Stimulated activated CD4-positive, alpha-beta T cell treated with anti-CD3 and anti-CD28 coated beads, TNF-alpha, amount 100 ng/mL, for 4 hours (primary cell): ENCODE measurements around the gene TTC39C.
A peak's percentile ranks its signal among the peaks of the same experiment; 100 is the strongest.
"Not testable (repeated sequence)": the region's sequence is repeated elsewhere in the genome, so short reads cannot be mapped to it uniquely, and the experiment has no call there.

Experiments
- DNase-seq, 3 experiments: peaks; one replicate each; pipeline ENCODE4 v3.0.0-alpha.2; 2020; ENCODE audit warnings: low read depth in 3 of 3

The TTC39C gene

DNA sequence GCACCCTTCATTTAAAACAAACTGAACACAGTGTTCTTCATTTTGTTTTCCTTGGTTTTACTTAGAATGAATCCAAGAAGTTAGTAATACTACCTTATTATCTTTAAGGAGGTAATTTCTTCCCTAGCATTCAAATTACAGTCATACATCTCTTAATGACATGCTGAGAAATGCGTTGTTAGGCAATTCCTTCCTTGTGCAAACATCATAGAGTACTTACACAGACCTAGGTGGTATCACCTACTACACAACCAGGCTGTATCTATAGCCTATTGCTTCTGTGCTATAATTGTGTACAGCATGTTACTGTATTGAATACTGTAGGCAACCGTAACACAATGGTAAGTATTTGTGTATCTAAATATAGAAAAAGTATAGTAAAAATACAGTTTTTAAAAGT, 115.9 kb downstream of the TTC39C start:
- DNase-seq: no peak

- no peak for DNase-seq
Measured at GRCh38 chr18:24136967-24137373, 122.4 kb downstream of the TTC39C start.

DNA sequence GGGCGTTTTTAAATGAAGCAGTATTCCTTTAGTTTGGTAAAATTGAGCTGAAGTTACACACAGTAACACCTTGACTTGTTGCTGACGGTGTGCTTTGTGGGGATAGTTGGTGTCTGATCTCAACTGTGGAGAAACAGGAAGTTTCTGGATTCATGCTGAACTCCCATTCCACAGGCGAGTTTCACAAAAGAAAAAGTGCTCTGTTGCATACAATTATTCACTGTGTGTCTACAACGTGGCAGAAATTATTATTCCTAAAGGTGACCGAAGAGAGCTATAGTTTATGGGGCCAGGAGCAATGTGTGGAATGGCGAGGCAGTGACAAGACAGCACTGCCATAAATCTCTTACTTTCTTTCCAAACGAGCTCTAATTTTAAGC, 123.8 kb downstream of the TTC39C start:
- DNase-seq: no peak

- peak; percentile 50 to 60 (median 54) for DNase-seq
Measured at GRCh38 chr18:24138789-24139616, 124.4 kb downstream of the TTC39C start, which contains the start of gene CABYR. Gene CABYR (plus strand): TSS chr18:24139062. CDS start chr18:24143115, 4,053 bp downstream.

DNA sequence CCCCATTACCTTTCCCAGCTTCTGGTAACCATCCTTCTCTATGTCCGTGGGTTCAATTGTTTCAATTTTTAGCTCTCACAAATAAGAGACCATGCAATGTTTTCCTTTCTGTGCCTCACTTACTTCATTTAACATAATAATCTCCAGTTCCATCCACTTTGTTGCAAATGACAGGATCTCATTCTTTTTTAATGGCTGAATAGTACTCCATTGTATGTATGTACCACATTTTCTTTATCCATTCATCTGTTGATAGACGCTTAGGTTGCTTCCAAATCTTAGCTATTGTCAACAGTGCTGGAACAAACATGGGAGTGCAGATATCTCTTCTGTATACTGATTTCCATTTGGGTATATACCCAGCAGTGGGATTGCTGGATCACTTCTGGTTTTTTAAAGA, 126.1 kb downstream of the TTC39C start:
- no peak for DNase-seq

GRCh38 chr18:24142376-24142775, 127.8 kb downstream of the TTC39C start:
- DNase-seq: no peak

- DNase-seq: not testable (repeated sequence)
Measured at GRCh38 chr18:24149591-24149990, 135.0 kb downstream of the TTC39C start.

DNA sequence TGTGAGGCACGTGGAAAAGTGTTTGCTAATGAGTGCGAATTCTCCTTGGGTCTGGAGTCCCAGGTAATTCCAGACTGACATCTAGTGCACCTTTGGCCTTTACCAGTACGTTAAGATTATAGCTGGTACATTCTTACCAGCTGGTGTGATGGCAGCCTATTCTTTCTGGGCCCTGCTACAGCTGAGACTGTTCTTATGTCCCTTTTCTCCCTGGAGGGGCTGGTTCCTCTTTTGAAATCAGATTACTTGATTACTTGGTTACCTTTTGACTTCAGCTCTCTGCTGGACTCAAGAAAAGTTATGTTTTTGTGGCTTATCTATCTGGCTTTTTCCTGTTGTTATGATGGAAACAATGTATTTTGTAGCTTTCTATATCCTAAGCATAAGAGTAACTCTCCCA, 138.8 kb downstream of the TTC39C start:
- DNase-seq: no peak

DNA sequence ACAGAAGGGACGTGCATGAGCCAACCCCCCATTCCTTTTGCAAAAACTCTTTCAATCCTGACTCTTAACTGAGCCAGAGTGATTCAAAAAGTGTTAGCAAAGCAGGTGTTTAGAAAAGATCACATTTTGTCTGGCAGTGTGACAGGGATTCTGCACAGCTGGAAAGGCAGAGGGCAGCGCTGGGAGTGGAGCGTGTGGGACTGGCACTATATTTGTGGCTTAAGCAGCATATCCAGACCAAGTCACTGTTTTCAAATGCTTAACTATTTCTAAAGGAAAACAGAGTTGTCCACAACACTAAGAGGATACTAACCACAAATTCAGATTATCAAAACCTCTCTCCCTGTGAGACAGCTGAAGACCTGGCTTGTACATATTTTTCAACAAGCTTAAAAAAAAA, 143.3 kb downstream of the TTC39C start:
- DNase-seq: no peak

GRCh38 chr18:24160086-24160485, 145.5 kb downstream of the TTC39C start:
- DNase-seq: no peak

GRCh38 chr18:24161304-24161703, 146.8 kb downstream of the TTC39C start:
- DNase-seq: no peak

DNA sequence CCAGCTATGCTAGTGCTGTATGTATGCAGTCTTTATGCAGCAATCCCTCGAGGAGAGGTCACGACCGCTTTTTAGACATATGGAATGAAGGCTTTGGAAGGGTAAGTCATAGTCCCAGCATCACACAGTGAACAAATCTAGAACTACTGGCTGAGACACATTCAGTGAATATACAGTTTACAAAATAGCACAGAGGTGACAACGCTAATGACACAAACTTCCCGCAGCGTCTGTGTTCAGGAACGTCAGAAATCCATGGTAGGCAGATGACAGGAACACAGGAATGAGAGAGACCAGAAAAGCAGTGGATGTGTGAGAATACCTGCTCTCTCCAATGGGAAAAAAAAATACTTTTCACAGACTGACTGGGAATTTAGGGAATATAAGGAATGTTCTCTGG, 153.9 kb downstream of the TTC39C start:
- no peak for DNase-seq

DNA sequence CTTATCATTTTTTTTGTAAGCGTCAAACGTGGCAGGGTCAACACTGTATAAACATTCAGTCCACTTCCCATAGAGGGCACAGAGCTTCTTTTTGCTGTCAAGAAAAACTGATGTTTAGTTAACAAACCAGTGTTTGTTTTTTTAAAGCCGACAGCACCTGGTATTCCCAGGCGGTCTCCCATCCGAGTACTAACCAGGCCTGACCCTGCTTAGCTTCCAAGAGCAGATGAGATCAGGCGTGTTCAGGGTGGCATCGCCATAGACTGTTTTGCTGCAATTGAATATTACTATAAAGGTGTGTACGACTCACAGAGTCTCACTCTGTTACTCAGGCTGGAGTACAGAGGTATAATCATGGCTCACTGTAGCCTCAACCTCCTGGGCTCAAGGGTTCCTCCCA, 155.8 kb downstream of the TTC39C start:
- DNase-seq: no peak

DNA sequence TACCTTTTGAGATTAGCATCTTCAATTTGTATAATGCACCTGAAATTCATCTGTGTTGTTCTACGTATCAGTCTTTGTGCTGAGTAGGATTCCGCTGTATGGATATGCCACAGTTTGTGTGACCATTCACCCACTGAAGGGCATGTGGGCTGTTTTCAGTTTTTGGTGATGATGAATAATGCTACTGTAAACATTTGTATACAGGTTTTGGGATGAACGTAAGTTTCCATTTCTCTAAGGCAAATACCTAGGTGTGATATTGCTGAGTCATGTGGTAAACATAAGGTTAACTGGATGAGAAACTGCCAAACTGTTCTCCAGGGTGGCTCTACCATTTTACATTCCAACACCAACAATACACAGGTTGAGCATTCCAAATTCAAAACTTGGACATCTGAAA, 159.4 kb downstream of the TTC39C start:
- DNase-seq: no peak

- peak in 2 of 3 experiments; percentile 2 to 3 for DNase-seq
Measured at GRCh38 chr18:24176727-24177416, 162.3 kb downstream of the TTC39C start.

GRCh38 chr18:24177499-24178133, 163.1 kb downstream of the TTC39C start:
- no peak for DNase-seq

DNA sequence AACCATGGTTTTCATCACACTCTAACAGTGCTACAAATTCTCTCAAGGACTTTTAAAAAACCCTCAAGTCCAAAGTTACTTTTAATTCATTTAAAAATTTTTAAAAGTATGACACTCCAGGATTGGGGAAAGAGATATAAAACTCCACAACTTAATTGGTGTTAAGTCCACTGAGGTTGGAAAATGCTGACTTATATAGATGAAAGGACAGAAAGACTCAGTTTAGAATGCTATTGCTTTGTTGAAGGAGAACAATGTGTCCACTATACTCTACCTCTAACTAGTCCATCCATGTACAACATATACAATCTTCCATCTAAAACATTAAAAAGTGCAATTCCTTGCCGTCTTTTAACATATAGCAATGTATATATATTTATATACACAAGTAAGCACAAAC, 165.5 kb downstream of the TTC39C start:
- no peak for DNase-seq

DNA sequence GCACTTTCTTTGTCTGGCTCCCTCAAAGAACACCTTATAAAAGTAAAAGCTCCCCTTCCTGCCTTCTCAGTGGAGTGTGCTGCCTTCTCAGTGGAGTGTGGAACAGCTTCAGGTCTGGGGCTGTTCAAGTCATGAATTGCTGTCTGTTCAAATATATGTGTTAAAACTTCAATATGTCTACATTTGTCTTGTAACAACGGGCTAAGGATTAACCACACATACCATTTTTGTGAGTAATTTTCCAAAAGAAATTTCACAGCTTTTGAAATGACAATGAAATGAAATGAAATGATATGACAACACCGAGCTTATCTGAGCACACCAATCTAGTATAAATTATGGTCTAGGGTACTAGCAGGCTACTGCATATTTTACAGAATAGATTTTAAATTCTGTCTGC, 167.3 kb downstream of the TTC39C start:
- DNase-seq: no peak
